ENCODE results near the gene ARHGAP1. TPM values are rescaled to one million over a fixed set of nuclear protein-coding genes. Genes with fewer than 3 reads are reported as not detected.

Gene ARHGAP1
- total RNA-seq, 1 experiment from 2014 or later, result 43.5 TPM

GRCh38 chr11:46728659-46729040, 28.2 kb upstream of the ARHGAP1 start:
- Histone ChIP-seq H3K27ac (ENCODE audit: low read length) (no peak overlapping the region), H3K9me3 (ENCODE audit: control insufficient read depth, insufficient read depth, low read depth, low read length) (no peaks in the 10 kb centered on the region), H3K4me1 (ENCODE audit: control insufficient read depth, insufficient read depth, low read length) (no peaks in the 10 kb centered on the region; the same call in 1 of the 2 replicates), H3K27me3 (ENCODE audit: control insufficient read depth, insufficient read depth, low read length) (no peaks in the 10 kb centered on the region), H3K4me3 (ENCODE audit: low read depth in 2 of 2, low read length in 2 of 2) (no peak overlapping the region), H3K36me3 (ENCODE audit: control insufficient read depth, insufficient read depth, low read length) (no peaks in the 10 kb centered on the region)
- no TSS peak for BruUV-seq (replicated peaks)
- ChIA-PET CTCF (no interaction called here), POLR2A (no interaction called here)
- ATAC-seq (no peak), DNase-seq (ENCODE audit: low read depth, low spot score) (no peak)
- in situ Hi-C loops (cut with HindIII; ENCODE audit: low pct_unique_long_range_greater_than_20kb, low sequenced_read_pairs), result no loop called here
- no peak for TF ChIP-seq POLR2AphosphoS5 (IDR thresholded peaks at IDR 0.05; ENCODE audit: low read depth, low read length)
- TF ChIP-seq SIN3A (IDR thresholded peaks at IDR 0.05; ENCODE audit: borderline replicate concordance, insufficient read depth, low read depth, low read length), result no peak
- TF ChIP-seq CTCF (IDR thresholded peaks at IDR 0.05), result no peak
- no peak for TF ChIP-seq TCF7L2 (IDR thresholded peaks at IDR 0.05; ENCODE audit: low read depth, low read length)
- no peak for TF ChIP-seq REST (IDR thresholded peaks at IDR 0.05; ENCODE audit: insufficient read depth in 1 of 2, low read depth in 2 of 2, low read length in 1 of 2)
- intact Hi-C loops (cut with micrococcal nuclease; ENCODE audit: unreplicated experiment), result no loop called here

- Histone ChIP-seq H3K4me3 (ENCODE audit: low read depth in 2 of 2, low read length in 2 of 2) (no peak overlapping the region), H3K4me1 (ENCODE audit: control insufficient read depth, insufficient read depth, low read length) (no peaks in the 10 kb centered on the region; the same call in 1 of the 2 replicates), H3K9me3 (ENCODE audit: control insufficient read depth, insufficient read depth, low read depth, low read length) (no peaks in the 10 kb centered on the region), H3K36me3 (ENCODE audit: control insufficient read depth, insufficient read depth, low read length) (no peaks in the 10 kb centered on the region), H3K27me3 (ENCODE audit: control insufficient read depth, insufficient read depth, low read length) (no peaks in the 10 kb centered on the region), H3K27ac (ENCODE audit: low read length) (no peak overlapping the region)
- ChIA-PET CTCF (no interaction called here), POLR2A (no interaction called here)
- no TSS peak for BruUV-seq (replicated peaks)
- ATAC-seq (peak; percentile 33; the same call in 1 of the 2 replicates), DNase-seq (ENCODE audit: low read depth, low spot score) (no peak)
- in situ Hi-C loops (cut with HindIII; ENCODE audit: low pct_unique_long_range_greater_than_20kb, low sequenced_read_pairs) (no loop called here), intact Hi-C loops (cut with micrococcal nuclease; ENCODE audit: unreplicated experiment) (no loop called here)
- TF ChIP-seq CTCF (IDR thresholded peaks at IDR 0.05), result no peak
- no peak for TF ChIP-seq POLR2AphosphoS5 (IDR thresholded peaks at IDR 0.05; ENCODE audit: low read depth, low read length)
- no peak for TF ChIP-seq SIN3A (IDR thresholded peaks at IDR 0.05; ENCODE audit: borderline replicate concordance, insufficient read depth, low read depth, low read length)
- TF ChIP-seq REST (IDR thresholded peaks at IDR 0.05; ENCODE audit: insufficient read depth in 1 of 2, low read depth in 2 of 2, low read length in 1 of 2), result no peak
- no peak for TF ChIP-seq TCF7L2 (IDR thresholded peaks at IDR 0.05; ENCODE audit: low read depth, low read length)
Observed at GRCh38 chr11:46727952-46728658, 27.7 kb upstream of the ARHGAP1 start.

All from Panc1 (cell line).